GM12865 (cell line): ENCODE results near the gene SLC29A4.
"Not testable (repeated sequence)": the region's sequence is repeated elsewhere in the genome, so short reads cannot be mapped to it uniquely, and the experiment has no call there.

Experiments used
- DNase-seq: peaks from one replicate; pipeline ENCODE4 v3.0.0; 2010; ENCODE audit warnings: low read depth
- H3K4me3 ChIP-seq: 2 replicates; pipeline ENCODE4 v1.5.1; 2011; ENCODE audit warnings: mild to moderate bottlenecking, low read depth, low read length, control low read depth
- TF ChIP-seq, protein P1 (sequence below): IDR thresholded peaks from 2 replicates; pipeline ENCODE4 v1.5.1; 2011; ENCODE audit warnings: low read length, control low read depth, low read depth, inconsistent platforms; ENCODE audit not compliant: insufficient read depth; ENCODE audit errors: missing control alignments

SLC29A4 gene

DNA sequence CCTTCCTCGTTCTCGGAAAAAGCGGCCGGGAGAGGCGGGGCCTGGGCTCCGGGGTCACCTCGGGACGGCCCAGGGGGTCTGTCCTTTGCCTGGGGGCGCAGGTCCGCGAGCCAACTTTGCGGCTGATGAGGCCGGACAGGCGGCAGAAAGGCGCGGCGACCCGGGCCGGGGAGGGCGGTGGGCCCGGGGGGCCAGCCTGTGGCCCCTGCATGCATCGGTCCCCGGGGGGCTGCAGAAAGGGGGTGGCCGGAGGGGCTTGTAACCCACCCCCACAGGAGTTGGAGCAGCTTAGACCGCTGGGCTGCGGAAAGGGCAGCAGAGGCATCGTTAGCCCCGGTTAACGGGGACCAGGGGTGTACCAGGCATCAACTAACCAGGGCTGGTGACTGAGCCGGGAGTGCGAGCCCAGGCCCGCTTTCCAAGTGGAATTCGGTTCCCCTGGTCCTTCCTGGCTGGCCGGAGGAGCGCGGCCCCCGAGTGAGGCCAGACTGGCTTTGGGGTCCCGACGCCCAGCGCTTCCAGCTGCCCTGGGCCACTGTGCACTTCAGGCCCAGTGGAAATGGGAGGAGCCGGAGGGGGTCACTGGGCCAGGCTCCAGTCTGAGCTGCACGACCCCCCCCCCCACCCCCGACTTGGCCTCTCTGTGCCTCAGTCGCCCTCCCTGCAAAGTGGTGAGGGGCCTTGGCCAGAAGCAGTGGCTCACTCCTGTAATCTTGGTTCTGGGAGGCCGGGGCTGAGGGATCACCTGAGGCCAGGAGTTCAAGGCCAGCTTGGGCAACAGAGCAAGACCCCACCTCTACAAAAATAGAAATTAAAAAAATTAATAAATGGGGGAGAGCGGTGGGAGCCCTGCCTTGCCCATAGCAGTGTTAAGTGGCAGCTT is 919 bp downstream of the SLC29A4 start:
- TF ChIP-seq, protein P1, sequence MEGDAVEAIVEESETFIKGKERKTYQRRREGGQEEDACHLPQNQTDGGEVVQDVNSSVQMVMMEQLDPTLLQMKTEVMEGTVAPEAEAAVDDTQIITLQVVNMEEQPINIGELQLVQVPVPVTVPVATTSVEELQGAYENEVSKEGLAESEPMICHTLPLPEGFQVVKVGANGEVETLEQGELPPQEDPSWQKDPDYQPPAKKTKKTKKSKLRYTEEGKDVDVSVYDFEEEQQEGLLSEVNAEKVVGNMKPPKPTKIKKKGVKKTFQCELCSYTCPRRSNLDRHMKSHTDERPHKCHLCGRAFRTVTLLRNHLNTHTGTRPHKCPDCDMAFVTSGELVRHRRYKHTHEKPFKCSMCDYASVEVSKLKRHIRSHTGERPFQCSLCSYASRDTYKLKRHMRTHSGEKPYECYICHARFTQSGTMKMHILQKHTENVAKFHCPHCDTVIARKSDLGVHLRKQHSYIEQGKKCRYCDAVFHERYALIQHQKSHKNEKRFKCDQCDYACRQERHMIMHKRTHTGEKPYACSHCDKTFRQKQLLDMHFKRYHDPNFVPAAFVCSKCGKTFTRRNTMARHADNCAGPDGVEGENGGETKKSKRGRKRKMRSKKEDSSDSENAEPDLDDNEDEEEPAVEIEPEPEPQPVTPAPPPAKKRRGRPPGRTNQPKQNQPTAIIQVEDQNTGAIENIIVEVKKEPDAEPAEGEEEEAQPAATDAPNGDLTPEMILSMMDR: no peak
- no peak for DNase-seq
- H3K4me3 ChIP-seq: peak overlapping the region; percentile 26; the same call in 1 of the 2 replicates

DNA sequence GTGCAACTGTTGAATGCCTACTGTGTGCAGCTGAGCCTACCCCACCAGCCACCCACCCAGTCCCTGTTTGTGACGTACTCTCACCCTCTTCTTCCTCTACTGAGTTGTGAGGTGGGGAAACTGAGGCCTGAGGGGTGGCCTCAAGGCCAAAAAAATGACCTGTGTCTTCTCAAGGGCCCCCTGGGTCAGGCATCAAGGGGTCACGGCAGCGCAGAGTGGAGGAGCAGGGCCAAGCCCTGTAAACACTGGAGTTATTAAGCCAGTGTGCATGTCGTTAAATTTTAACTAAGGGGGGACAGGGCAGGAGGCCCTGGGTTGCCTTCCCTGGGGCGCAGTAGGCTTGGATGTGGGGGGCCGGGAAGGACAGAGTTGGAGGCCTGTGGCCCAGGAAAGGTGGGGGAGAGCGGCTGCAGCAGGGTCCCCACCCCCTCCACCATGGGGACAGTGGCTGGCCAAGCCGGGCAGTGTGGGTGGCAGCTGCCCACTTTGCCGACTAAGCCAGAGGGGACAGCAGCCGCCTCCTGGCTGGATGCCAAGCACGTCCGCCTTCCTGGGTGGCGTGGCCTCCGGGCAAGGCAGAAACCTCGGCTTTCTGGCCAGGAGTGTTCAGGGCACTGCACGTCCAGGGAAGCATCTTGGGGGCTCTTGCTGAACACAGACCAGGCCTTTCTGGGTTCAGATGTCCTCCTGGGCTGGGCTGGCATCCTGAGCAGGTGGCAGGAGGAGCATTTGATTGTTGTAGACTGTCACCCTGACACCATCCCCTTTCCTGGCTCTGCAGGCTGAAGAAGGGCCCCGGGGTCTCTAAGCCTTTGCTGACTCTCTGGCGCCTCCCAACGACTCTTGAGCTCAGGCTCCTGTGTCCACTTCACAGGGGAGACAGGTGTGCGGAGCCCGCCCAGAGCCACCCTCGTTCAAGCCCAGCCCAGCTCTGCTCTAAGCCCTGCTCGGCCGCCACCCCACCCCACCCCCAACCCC is 1.9 kb downstream of the SLC29A4 start:
- DNase-seq: peak; percentile 70
- no peak overlapping the region for H3K4me3 ChIP-seq
- TF ChIP-seq, protein P1: peak; percentile 56

DNA sequence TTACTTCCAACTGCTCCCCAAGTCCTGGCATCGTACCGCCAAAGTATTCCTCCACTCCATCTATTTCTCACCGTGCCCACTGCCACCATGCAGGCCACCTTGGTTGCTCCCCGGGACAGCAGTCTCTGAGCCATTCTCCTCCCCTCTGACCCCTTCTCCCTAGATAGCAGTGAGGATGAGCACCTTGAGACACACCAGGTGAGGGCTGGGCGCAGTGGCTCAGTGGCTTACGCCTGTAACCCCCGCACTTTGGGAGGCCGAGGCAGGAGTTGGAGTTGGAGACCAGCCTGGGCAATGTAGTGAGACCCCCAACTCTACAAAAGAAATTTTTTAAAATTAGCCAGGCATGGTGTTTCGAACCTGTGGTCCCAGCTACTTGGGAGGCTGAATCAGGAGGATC is 4.2 kb downstream of the SLC29A4 start:
- no peak for DNase-seq
- TF ChIP-seq, protein P1: no peak
- H3K4me3 ChIP-seq: no peak overlapping the region

DNA sequence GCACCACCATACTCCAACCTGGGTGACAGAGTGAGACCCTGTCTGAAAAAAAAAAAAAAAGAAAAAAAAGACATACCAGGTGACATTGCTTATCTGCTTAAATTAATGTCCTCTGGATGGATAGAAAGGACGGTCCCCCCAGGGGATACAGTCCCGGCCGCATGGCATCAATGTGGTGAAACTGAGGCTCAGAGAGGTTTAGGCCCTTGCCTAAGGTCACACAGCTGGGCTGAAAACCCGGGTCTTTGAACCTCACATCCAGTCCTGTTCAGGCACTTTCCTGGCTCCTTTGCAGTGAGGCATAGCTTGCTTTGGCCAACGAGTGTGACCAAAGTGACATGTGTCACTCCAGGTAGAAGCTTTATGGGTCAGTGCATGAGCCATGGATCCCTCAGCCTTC is 4.6 kb downstream of the SLC29A4 start:
- not testable (repeated sequence) for DNase-seq, H3K4me3 ChIP-seq

DNA sequence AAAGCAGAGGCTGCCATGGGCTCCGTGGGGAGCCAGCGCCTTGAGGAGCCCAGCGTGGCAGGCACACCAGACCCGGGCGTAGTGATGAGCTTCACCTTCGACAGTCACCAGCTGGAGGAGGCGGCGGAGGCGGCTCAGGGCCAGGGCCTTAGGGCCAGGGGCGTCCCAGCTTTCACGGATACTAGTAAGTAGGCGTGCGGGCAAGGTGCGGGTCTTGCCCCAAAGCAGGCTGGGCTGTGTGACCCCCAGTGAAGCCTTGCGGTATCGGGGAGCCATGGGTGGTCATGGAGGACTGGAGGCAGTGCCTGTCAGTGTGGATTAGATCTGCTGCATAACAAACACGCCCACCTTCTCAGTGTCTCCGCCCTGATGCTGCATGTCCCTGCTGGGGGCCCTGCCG is 5.1 kb downstream of the SLC29A4 start:
- H3K4me3 ChIP-seq: no peak overlapping the region
- TF ChIP-seq, protein P1: no peak
- DNase-seq: no peak

DNA sequence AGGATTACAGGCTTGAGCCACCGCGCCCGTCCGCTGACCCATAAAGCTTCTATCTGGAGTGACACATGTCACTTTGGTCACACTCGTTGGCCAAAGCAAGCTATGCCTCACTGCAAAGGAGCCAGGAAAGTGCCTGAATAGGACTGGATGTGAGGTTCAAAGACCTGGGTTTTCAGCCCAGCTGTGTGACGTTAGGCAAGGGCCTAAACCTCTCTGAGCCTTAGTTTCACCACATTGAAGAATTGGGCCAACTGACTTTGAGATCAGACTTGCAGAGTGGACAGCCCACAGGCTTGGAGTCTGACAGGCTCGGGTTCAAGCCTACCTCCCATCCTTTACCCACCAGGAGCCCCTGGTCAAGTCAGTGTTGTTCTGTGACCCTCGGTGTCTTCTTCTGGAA is 5.8 kb downstream of the SLC29A4 start:
- not testable (repeated sequence) for H3K4me3 ChIP-seq

DNA sequence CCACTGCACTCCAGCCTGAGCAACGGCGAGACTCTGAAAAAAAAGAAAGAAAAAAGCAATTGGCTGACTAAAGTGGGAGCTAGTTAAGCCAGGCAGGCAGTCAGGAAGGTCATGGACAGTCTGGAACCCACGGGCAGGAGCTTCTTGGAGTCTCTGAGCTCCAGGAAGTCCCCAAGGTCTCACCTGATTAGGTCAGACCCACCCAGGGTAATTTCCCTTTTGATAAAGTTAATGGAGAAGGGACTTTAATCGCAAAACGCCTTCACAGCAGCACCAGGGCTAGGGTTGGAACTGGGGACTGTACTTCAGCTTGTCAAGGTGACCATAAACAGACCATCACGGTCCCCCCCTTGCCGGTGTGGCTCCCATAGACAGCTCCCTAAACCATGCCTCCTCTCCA is 6.6 kb downstream of the SLC29A4 start:
- no peak overlapping the region for H3K4me3 ChIP-seq
- DNase-seq: no peak
- TF ChIP-seq, protein P1: no peak

More for the DNA sequence above, 5.8 kb downstream of the SLC29A4 start:
- not testable (repeated sequence) for DNase-seq

DNA sequence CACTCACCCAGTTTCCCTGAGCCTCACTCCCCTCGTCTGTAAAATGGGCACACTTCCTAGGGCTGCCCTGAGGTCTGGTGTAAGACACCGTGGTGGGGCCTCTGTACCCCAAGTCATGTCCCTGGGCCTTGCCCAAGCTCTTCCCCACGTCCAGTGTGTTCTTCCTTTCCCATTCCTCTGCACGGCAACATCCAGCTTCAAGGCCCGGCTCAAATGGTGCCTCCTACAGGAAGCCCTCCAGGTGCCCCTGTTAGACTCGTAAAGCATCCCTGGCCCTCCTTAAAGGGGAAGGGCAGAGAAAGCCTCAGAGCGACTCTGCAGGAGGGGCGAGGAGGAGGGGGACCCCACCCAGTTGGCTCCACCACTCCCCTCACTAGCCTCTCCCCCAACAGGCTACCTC is 8.6 kb downstream of the SLC29A4 start:
- no peak for DNase-seq
- TF ChIP-seq, protein P1: no peak
- H3K4me3 ChIP-seq: no peak overlapping the region

DNA sequence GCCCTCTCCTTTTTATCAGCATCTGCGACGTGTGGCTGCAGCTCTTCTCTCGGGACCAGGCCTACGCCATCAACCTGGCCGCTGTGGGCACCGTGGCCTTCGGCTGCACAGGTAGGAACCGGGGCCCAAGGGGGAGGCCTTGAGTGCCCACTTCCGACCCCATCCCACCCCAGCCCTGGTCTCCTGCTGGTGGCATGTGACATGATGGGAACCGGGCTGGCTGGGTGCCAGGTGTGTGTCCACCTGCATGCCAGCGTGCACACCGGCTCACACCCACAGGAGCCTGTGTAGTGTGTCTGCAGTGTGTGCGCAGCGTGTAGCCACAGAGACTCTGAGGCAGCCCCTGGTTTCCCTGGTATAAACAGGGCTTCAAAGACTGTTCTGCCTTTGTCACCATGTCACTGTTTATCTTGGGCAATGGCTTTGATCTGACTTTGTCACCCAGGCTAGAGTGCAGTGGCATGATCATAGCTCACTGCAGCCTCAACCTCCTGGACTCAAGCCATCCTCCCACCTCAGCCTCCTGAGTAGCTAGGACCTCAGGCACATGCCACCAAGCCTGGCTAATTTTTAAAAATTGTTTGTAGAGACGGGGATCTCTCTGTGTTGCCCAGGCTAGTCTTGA is 9.1 kb downstream of the SLC29A4 start:
- not testable (repeated sequence) for DNase-seq, H3K4me3 ChIP-seq
